Muscle layer of colon (tissue), 2 donors: ENCODE data around the gene SPINK1.
"Not testable (repeated sequence)": the region's sequence is repeated elsewhere in the genome, so short reads cannot be mapped to it uniquely, and the experiment has no call there.

Source experiments
- H3K27ac ChIP-seq: one replicate; pipeline ENCODE4 v1.7.0; 2013; ENCODE audit warnings: low read depth, mild to moderate bottlenecking, low read length, moderate library complexity
- H3K27me3 ChIP-seq, 2 donors: one replicate each; pipeline ENCODE4 v1.7.0; 2013; ENCODE audit warnings: low read length in 2 of 2, mild to moderate bottlenecking in 2 of 2; ENCODE audit not compliant: insufficient read depth in 2 of 2, control insufficient read depth in 1 of 2
- H3K36me3 ChIP-seq: one replicate; pipeline ENCODE4 v1.7.0; 2013; ENCODE audit warnings: mild to moderate bottlenecking, low read length; ENCODE audit not compliant: insufficient read depth
- H3K4me1 ChIP-seq: one replicate; pipeline ENCODE4 v1.7.0; 2013; ENCODE audit warnings: mild to moderate bottlenecking, low read length; ENCODE audit not compliant: insufficient read depth
- H3K4me3 ChIP-seq, 2 donors: one replicate each; pipeline ENCODE4 v1.7.0; 2013; ENCODE audit warnings: low read length in 2 of 2, low read depth in 1 of 2, mild to moderate bottlenecking in 1 of 2, moderate library complexity in 1 of 2
- H3K9ac ChIP-seq: one replicate; pipeline ENCODE4 v1.7.0; 2013; ENCODE audit warnings: low read length
- H3K9me3 ChIP-seq: one replicate; pipeline ENCODE4 v1.7.0; 2013; ENCODE audit warnings: mild to moderate bottlenecking, low read length
- donor health status: abdominal sarcoma.
- donor health status: Adenocarcinoma of cecum.

Gene SPINK1

GRCh38 chr5:147822686-147823491 is 8.6 kb downstream of the SPINK1 start:
- H3K4me1 ChIP-seq: no peaks in the 10 kb centered on the region
- no peak overlapping the region for H3K27ac ChIP-seq
- no peaks in the 10 kb centered on the region for H3K36me3 ChIP-seq
- no peaks in the 10 kb centered on the region for H3K9me3 ChIP-seq
- no peak overlapping the region for H3K4me3 ChIP-seq
- H3K27me3 ChIP-seq: no peaks in the 10 kb centered on the region
- H3K9ac ChIP-seq: no peak overlapping the region

GRCh38 chr5:147822222-147822621 is 9.2 kb downstream of the SPINK1 start:
- not testable (repeated sequence) for H3K9ac ChIP-seq, H3K27ac ChIP-seq, H3K4me3 ChIP-seq, H3K9me3 ChIP-seq, H3K4me1 ChIP-seq, H3K36me3 ChIP-seq, H3K27me3 ChIP-seq

GRCh38 chr5:147821766-147822165 is 9.7 kb downstream of the SPINK1 start:
- Histone ChIP-seq H3K27me3 (no peaks in the 10 kb centered on the region), H3K9ac (no peak overlapping the region), H3K4me1 (no peaks in the 10 kb centered on the region), H3K9me3 (no peaks in the 10 kb centered on the region), H3K27ac (no peak overlapping the region), H3K4me3 (no peak overlapping the region), H3K36me3 (no peaks in the 10 kb centered on the region)

GRCh38 chr5:147819261-147819770 is 12.2 kb downstream of the SPINK1 start:
- Histone ChIP-seq H3K4me1 (no peaks in the 10 kb centered on the region), H3K9ac (no peak overlapping the region), H3K4me3 (no peak overlapping the region), H3K36me3 (no peaks in the 10 kb centered on the region), H3K27ac (no peak overlapping the region), H3K9me3 (no peaks in the 10 kb centered on the region), H3K27me3 (no peaks in the 10 kb centered on the region)

GRCh38 chr5:147818290-147818689 is 13.2 kb downstream of the SPINK1 start:
- Histone ChIP-seq H3K9me3 (no peaks in the 10 kb centered on the region), H3K9ac (no peak overlapping the region), H3K4me3 (no peak overlapping the region), H3K27me3 (no peaks in the 10 kb centered on the region), H3K27ac (no peak overlapping the region), H3K36me3 (no peaks in the 10 kb centered on the region), H3K4me1 (no peaks in the 10 kb centered on the region)

DNA sequence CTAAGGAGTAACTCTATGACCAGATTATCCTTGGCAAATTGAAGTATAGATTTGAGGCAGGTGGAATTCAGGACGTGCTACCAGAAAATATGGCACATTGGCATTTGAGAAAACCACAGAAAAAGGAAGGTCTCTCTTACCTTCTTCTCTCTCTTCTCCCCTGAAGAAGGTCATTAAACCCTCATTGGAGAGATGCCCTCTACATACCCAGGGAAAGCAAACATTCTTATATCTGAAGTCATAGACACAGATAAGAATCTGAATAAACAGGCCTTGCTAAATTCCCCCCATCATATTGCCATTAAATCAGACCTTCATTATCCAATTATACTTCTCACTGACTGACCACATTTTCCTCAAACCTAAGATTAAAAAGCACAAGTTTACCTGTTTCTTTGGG is 17.8 kb downstream of the SPINK1 start:
- no peak overlapping the region for H3K4me3 ChIP-seq
- H3K36me3 ChIP-seq: no peaks in the 10 kb centered on the region
- H3K9ac ChIP-seq: no peak overlapping the region
- H3K9me3 ChIP-seq: no peaks in the 10 kb centered on the region
- H3K27me3 ChIP-seq: no peaks in the 10 kb centered on the region
- H3K27ac ChIP-seq: no peak overlapping the region
- H3K4me1 ChIP-seq: no peaks in the 10 kb centered on the region

GRCh38 chr5:147809830-147810666 is 21.4 kb downstream of the SPINK1 start:
- H3K36me3 ChIP-seq: no peaks in the 10 kb centered on the region
- no peaks in the 10 kb centered on the region for H3K27me3 ChIP-seq
- no peak overlapping the region for H3K4me3 ChIP-seq
- H3K4me1 ChIP-seq: no peaks in the 10 kb centered on the region
- H3K27ac ChIP-seq: no peak overlapping the region
- no peak overlapping the region for H3K9ac ChIP-seq
- no peaks in the 10 kb centered on the region for H3K9me3 ChIP-seq

DNA sequence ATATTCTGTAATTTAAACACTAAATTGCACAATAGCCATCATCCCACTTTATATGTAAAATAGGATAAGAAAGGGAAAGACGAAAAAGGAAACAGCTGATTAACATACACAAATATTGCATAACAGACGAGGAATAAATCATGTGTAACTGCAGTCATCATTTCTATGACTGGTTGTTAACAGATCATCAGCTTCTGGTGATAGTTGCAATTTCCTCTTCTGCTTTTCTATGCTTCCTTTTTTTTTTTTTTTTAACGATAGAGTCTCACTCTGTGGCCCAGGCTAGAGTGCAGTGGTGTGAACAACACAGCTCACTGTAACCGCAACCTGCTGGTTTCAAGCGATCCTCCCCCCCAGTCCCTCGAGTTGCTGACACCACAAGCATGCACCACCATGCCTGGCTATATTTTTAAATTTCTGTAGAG is 26.4 kb downstream of the SPINK1 start:
- no peak overlapping the region for H3K4me3 ChIP-seq
- H3K27me3 ChIP-seq: no peaks in the 10 kb centered on the region
- H3K9me3 ChIP-seq: no peaks in the 10 kb centered on the region
- H3K4me1 ChIP-seq: no peaks in the 10 kb centered on the region
- H3K27ac ChIP-seq: no peak overlapping the region
- H3K36me3 ChIP-seq: no peaks in the 10 kb centered on the region
- H3K9ac ChIP-seq: no peak overlapping the region

- no peaks in the 10 kb centered on the region for H3K4me1 ChIP-seq
- H3K4me3 ChIP-seq: no peak overlapping the region
- no peaks in the 10 kb centered on the region for H3K36me3 ChIP-seq
- no peaks in the 10 kb centered on the region for H3K27me3 ChIP-seq
- H3K9ac ChIP-seq: no peak overlapping the region
- no peak overlapping the region for H3K27ac ChIP-seq
- H3K9me3 ChIP-seq: no peaks in the 10 kb centered on the region
These were observed 27.1 kb downstream of the SPINK1 start for GRCh38 chr5:147804334-147804733.

GRCh38 chr5:147803926-147804325 is 27.5 kb downstream of the SPINK1 start:
- Histone ChIP-seq H3K9ac (no peak overlapping the region), H3K27ac (no peak overlapping the region), H3K27me3 (no peaks in the 10 kb centered on the region), H3K9me3 (no peaks in the 10 kb centered on the region), H3K4me3 (no peak overlapping the region), H3K36me3 (no peaks in the 10 kb centered on the region), H3K4me1 (no peaks in the 10 kb centered on the region)

DNA sequence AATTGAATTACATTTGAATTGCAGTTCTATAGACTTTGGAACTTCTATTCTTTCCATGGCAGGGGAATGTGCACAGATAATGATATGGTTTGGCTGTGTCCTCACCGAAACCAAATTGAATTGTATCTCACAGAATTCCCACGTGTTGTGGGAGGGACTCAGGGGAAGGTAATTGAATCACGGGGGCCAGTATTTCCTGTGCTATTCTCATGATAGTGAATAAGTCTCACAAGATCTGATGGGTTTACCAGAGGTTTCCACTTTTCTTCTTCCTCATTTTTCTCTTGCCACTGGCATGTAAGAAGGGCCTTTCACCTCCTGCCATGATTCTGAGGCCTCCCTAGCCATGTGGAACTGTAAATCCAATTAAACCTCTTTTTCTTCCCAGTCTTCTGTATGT is 28.3 kb downstream of the SPINK1 start:
- not testable (repeated sequence) for H3K36me3 ChIP-seq, H3K27me3 ChIP-seq, H3K4me3 ChIP-seq, H3K9me3 ChIP-seq, H3K9ac ChIP-seq, H3K4me1 ChIP-seq, H3K27ac ChIP-seq
